Measurements from ENCODE around the gene GNG12. TPM values are rescaled to one million over a fixed set of nuclear protein-coding genes. Genes with fewer than 3 reads are reported as not detected.

The GNG12 gene
- total RNA-seq, 1 donor: 455 TPM

DNA sequence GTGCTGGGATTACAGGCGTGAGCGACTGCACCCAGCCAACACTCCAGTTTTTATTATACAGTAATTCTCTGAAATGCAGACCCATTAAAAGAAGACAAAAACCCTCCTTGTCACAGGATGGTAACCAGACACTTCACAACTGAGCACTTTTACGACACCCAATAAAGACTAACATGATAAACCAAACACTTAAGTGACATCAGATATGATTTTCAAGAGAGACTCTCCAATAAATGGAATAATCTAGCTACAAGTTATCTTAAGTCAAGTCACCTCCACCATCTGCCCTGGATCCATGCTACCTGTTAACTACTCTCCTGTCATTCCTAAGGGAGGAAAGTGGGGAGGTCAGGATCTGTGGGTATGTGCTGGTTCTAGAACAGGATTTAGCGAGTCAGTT lies 5.6 kb downstream of the GNG12 start:
- no peak overlapping the region for H3K4me3 ChIP-seq (ENCODE audit: low read depth, low read length)
- no peak for DNase-seq (ENCODE audit: low read depth)
- TF ChIP-seq, protein P1, sequence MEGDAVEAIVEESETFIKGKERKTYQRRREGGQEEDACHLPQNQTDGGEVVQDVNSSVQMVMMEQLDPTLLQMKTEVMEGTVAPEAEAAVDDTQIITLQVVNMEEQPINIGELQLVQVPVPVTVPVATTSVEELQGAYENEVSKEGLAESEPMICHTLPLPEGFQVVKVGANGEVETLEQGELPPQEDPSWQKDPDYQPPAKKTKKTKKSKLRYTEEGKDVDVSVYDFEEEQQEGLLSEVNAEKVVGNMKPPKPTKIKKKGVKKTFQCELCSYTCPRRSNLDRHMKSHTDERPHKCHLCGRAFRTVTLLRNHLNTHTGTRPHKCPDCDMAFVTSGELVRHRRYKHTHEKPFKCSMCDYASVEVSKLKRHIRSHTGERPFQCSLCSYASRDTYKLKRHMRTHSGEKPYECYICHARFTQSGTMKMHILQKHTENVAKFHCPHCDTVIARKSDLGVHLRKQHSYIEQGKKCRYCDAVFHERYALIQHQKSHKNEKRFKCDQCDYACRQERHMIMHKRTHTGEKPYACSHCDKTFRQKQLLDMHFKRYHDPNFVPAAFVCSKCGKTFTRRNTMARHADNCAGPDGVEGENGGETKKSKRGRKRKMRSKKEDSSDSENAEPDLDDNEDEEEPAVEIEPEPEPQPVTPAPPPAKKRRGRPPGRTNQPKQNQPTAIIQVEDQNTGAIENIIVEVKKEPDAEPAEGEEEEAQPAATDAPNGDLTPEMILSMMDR (IDR thresholded peaks at IDR 0.05; ENCODE audit: insufficient read depth, low read length): no peak

DNA sequence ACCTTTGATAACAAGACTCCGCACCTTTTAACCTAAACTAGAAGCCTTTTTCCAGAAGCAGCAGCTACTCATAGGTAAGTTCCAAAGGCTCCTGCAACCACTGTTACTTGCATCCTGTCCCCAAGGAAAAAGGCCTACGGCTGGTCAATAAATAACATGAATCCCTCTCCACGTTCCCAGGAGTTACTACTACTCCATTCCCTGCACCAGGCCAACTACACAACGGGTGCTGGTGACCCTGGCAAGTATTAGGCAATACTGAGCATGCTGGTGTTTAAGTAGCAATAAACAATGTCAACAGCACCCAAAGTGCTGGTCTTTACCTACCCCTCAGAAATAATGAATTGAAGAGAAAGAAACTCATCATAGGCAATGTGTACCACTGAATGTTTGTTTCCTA lies 7.7 kb downstream of the GNG12 start:
- no peak overlapping the region for H3K4me3 ChIP-seq (ENCODE audit: low read depth, low read length)
- no peak for DNase-seq (ENCODE audit: low read depth)
- TF ChIP-seq, protein P1 (IDR thresholded peaks at IDR 0.05; ENCODE audit: insufficient read depth, low read length): no peak

DNA sequence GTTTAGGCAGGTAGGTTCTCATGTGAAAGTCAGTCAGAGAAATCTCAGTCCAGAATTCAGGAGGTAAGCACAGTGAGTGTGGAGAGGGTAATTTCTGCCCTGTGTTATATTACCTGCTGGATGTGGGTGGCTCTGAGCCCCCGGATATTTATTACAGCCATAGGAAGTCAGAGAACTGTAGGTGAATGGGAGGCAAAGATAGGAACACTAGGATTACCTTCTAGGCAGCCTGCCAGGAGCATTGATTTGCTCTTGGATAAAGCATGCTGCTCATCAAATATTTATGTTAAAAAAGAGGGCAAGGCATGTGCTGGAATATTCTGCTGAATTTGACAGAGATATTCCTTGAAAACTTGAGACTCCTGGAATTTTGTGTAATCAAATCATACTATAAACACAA lies 8.5 kb downstream of the GNG12 start:
- DNase-seq (ENCODE audit: low read depth): no peak
- TF ChIP-seq, protein P1 (IDR thresholded peaks at IDR 0.05; ENCODE audit: insufficient read depth, low read length): no peak
- no peak overlapping the region for H3K4me3 ChIP-seq (ENCODE audit: low read depth, low read length)

DNA sequence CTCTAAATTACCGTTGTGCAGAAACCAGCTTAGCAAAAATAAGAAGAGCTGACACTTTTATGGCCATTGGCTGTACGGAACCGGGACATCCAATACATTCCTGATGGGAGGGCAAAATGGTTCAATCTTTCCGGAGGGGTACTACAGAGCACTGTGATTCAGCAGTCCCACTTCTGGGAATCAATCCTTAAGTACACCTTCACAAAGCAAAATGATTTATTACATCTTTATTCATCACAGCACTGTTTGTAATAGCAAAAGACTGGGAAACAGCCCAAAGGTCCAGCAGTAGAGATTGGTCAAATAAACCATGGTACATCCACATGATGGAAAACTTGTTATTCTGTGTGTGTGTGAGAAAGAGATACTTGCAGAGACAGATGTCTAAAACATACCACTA lies 9.7 kb downstream of the GNG12 start:
- DNase-seq (ENCODE audit: low read depth): no peak
- TF ChIP-seq, protein P1 (IDR thresholded peaks at IDR 0.05; ENCODE audit: insufficient read depth, low read length): no peak
- H3K4me3 ChIP-seq (ENCODE audit: low read depth, low read length): no peak overlapping the region

DNA sequence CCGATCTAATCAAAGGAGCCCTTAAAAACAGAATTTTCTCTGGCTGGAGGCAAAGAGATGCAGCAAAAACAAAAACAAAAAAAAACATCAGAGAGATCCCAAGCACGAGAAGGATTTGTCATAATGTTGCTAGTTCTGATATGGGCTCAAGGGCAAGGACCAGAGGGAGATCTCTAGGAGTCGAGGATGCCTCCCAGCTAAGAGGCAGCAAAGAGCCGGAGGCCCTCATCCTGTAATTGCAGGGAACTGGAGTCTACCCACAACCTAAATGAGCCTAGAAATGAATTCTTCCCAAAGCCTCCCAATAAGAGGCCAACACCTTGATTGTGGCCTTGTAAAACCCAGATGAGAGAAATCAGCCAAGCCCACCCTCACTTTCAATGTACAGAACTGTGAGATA lies 12.0 kb downstream of the GNG12 start:
- TF ChIP-seq, protein P1 (IDR thresholded peaks at IDR 0.05; ENCODE audit: insufficient read depth, low read length): no peak
- DNase-seq (ENCODE audit: low read depth): no peak

DNA sequence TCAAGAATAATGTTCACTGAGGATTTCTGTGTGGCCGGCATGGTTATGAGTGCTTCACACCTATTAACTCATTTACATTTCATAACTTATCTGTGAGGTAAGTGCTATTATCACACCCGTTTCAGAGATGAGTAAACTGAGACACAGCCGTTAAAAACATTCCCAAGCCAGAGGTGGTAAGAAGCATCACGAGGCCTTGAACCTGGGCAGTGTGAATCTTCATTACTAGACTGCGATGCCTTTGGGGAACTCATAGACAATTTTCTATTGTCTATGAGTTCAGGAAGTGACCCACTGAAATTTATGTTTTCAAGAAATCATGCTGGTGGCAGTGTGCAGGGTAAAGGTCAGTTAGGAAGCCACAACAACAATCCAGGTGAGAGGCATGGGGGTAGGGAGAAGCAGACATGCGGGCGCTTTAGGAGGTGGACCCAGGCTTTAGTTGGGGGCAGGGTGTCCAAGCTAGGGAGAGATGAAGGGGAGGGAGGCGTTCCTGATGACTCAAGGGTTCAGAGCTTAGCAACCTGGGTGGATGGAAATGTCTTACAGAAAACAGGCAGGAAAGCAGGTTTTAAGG lies 14.5 kb downstream of the GNG12 start:
- H3K4me3 ChIP-seq (ENCODE audit: low read depth, low read length): no peak overlapping the region
- no peak for DNase-seq (ENCODE audit: low read depth)
- TF ChIP-seq, protein P1 (IDR thresholded peaks at IDR 0.05; ENCODE audit: insufficient read depth, low read length): no peak

More for the DNA sequence above, 12.0 kb downstream of the GNG12 start:
- H3K4me3 ChIP-seq (ENCODE audit: low read depth, low read length): no peak overlapping the region

DNA sequence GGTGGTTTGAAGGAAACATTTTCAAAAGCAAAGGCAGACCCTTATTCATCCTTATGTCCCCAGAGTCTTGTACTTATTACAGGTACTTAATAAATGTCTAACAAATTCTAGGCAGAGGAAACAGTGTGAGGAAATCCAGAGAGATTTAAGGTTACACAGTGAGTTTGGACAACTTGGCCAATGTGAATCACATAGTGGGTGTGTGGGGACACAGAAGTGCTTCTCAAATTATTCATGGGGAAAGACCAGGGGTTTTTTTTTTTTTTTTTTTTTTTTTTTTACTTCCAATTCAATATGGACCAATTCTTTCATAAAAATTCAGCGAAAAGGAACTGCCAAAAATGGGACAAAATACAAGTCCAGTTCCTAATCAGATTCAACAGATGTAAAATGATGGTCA lies 15.1 kb downstream of the GNG12 start:
- TF ChIP-seq, protein P1 (IDR thresholded peaks at IDR 0.05; ENCODE audit: insufficient read depth, low read length): no peak
- H3K4me3 ChIP-seq (ENCODE audit: low read depth, low read length): no peak overlapping the region
- DNase-seq (ENCODE audit: low read depth): no peak

Data from fibroblast of the aortic adventitia (primary cell).